Fibroblast of the aortic adventitia (primary cell): Measurements from ENCODE around the gene ZNF860. TPM values are rescaled to one million over a fixed set of nuclear protein-coding genes. Genes with fewer than 3 reads are reported as not detected.

Experiments used
- DNase-seq: peaks from one replicate; pipeline ENCODE4 v3.0.0-alpha.2; 2010; ENCODE audit warnings: low read depth
- H3K4me3 ChIP-seq: 2 replicates; pipeline ENCODE4 v1.5.1; 2011; ENCODE audit warnings: low read depth, mild to moderate bottlenecking, control low read depth, low read length, moderate library complexity
- CTCF ChIP-seq: IDR thresholded peaks from 2 replicates; pipeline ENCODE4 v1.5.1; 2011; ENCODE audit warnings: mild to moderate bottlenecking, low read length, control low read depth, inconsistent platforms; ENCODE audit not compliant: insufficient read depth
- total RNA-seq: library from RNA; depleted of rRNA; stranded (reverse); fragments of >200 nt; gene quantifications from 2 replicates; pipeline ENCODE4 v1.2.3, GENCODE V29; 2012; ENCODE audit warnings: low replicate concordance

The ZNF860 gene
- total RNA-seq, 1 donor = 1.2 TPM

DNA sequence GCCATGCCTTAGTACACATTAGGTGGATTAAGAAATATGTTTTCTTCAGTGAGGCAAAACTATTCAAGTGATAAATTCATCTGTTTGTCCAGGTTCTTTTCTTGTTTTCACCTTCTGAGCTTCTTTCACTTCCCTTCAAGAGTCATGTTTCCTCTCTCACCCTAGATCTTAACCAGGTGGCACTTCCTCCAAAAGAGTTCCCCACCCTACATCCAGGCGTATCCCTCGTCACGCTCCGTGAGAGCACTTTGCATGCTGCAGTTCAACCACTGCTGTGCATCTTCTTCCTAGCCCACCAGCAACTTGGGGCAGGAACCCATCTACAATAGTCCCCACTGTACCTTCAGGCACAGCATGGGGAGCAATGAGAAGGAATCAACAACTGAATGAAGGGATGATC lies 29.3 kb upstream of the ZNF860 start:
- no peak for TF ChIP-seq CTCF
- DNase-seq = no peak
- no peak overlapping the region for H3K4me3 ChIP-seq

GRCh38 chr3:31953091-31953490 lies 28.5 kb upstream of the ZNF860 start:
- H3K4me3 ChIP-seq = no peak overlapping the region
- no peak for TF ChIP-seq CTCF
- DNase-seq = no peak

GRCh38 chr3:31953636-31954035 lies 27.9 kb upstream of the ZNF860 start:
- no peak for TF ChIP-seq CTCF

GRCh38 chr3:31955581-31955980 lies 26.0 kb upstream of the ZNF860 start:
- DNase-seq = no peak
- H3K4me3 ChIP-seq = no peak overlapping the region
- no peak for TF ChIP-seq CTCF

More at GRCh38 chr3:31953636-31954035, 27.9 kb upstream of the ZNF860 start:
- H3K4me3 ChIP-seq = no peak overlapping the region
- DNase-seq = no peak

- DNase-seq = no peak
Observed at GRCh38 chr3:31957106-31957505, 24.4 kb upstream of the ZNF860 start.

GRCh38 chr3:31958701-31959152 lies 22.8 kb upstream of the ZNF860 start:
- no peak for DNase-seq
- TF ChIP-seq CTCF = no peak

More at GRCh38 chr3:31957106-31957505, 24.4 kb upstream of the ZNF860 start:
- H3K4me3 ChIP-seq = no peak overlapping the region
- no peak for TF ChIP-seq CTCF

GRCh38 chr3:31959251-31959650 lies 22.3 kb upstream of the ZNF860 start:
- no peak overlapping the region for H3K4me3 ChIP-seq
- no peak for TF ChIP-seq CTCF

More at GRCh38 chr3:31958701-31959152, 22.8 kb upstream of the ZNF860 start:
- H3K4me3 ChIP-seq = no peak overlapping the region

More at GRCh38 chr3:31959251-31959650, 22.3 kb upstream of the ZNF860 start:
- DNase-seq = no peak
